GM21786 (cell line): ENCODE results near the gene SCGN.
"Not testable (repeated sequence)": the region's sequence is repeated elsewhere in the genome, so short reads cannot be mapped to it uniquely, and the experiment has no call there.

ENCODE experiments used
- ATAC-seq: cut with Tn5 transposase; IDR thresholded peaks from one replicate; pipeline ENCODE4 v1.9.1; 2021; ENCODE audit not compliant: unreplicated experiment

SCGN gene

DNA sequence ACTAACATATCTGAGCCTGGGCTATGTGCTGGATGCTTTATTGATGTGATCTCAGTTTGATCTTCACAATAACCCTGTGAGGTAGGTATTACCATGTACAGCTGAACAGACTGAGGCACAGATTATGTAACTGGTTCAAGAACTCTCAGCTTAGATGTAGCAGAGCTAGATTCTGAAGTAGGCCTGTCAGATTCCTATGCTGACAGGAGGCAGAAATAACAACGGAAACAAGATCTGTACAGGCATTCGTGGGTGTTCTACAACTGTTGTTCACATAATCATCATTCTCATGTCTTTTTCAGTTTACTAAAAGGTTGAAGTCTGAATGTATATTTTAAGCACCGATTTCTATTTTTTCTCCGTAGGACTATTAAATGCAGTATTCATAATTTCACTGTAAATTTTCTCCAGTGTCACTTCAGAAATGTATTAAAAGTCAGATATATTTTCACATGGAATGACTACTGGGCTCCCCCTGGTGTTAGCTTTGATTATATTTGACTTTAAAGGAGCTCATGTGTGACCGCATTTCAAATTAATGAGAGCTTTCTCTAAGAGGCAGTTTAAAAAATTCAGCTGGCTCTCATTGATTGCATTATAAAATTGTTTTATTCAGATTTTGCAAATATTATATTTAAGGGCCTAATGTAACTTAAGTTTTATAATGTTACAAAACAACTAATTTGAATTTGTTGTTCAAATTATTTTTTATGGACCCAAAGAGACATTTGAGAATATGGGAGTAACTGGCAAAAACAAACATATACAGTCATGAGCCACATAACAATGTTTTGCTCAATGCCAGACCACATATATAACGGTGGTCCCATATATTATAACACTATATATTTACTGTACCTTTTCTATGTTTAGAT is 66.1 kb downstream of the SCGN start:
- no peak for ATAC-seq

DNA sequence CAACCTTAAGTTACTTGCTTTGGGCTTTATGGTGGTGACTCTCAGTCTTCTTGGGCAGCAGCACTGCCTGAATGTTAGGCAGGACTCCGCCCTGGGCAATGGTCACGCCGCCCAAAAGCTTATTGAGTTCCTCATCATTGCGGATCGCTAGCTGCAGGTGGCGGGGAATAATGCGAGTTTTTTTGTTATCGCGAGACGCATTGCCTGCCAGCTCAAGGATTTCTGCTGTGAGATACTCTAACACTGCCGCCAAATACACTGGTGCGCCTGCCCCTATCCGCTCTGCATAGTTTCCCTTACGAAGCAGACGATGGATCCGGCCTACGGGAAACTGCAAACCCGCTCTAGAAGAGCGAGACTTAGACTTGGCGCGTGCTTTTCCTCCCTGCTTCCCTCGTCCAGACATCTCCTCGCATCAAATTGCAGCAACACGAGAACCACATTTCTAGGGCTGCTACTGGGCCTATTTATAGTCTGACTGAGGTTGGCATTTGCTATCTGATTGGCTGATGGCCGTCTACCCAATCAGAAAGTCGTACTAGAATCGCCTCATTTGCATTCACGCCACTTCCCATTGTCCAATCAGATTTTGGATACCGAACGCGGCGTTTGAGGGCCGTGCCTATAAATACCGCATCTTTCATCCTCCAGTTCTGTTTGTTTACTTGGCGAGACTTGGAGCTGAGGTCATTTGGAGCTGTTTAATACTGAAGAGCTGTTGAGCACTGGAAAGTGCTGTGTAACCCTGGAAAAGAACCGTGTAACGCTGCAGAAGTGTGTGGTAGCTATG is 74.3 kb downstream of the SCGN start:
- no peak for ATAC-seq

DNA sequence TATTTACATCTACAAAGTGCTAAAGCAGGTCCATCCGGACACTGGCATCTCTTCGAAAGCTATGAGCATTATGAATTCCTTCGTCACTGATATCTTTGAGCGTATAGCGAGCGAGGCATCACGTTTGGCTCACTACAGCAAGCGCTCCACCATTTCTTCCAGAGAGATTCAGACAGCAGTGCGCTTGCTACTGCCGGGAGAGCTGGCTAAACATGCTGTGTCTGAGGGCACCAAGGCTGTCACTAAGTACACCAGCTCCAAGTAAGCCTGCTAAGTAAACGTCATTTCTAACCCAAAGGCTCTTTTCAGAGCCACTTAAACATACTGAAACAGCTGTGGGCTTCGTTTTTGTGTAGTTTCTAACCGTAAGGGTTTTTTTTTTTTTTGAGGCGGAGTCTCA is 75.0 kb downstream of the SCGN start:
- no peak for ATAC-seq

DNA sequence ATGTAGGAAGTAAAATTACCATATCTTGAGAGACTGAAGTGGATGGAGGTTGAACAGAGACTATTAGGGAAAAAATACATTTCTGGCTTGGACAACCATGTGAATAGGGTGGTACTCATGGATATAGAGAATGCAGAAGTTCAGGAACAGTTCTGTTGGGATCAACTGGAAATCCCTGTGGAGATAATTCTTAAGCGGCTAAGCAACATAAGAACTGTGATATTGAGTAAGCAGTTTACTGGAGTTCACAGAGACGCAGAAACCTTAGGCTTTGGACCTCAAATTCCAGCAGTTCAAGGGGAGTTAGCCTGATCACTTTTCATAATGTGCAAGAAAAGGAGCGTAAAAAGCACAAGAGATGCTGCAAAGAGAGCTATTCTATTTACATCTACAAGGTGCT is 78.9 kb downstream of the SCGN start:
- ATAC-seq, result no peak

DNA sequence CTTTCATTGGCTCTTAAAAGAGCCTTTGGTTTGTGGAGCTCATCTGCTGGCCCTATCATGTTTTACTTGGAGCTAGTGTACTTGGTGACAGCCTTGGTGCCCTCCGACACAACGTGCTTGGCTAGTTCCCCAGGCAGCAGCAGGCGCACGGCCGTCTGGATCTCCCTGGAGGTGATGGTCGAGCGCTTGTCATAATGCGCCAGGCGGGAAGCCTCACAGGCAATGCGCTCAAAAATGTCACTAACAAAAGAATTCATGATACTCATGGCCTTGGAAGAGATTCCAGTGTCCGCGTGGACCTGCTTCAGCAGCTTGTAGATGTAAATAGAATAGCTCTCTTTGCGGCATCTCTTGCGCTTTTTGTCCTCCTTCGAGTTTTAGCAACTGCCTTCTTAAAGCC is 79.7 kb downstream of the SCGN start:
- no peak for ATAC-seq

DNA sequence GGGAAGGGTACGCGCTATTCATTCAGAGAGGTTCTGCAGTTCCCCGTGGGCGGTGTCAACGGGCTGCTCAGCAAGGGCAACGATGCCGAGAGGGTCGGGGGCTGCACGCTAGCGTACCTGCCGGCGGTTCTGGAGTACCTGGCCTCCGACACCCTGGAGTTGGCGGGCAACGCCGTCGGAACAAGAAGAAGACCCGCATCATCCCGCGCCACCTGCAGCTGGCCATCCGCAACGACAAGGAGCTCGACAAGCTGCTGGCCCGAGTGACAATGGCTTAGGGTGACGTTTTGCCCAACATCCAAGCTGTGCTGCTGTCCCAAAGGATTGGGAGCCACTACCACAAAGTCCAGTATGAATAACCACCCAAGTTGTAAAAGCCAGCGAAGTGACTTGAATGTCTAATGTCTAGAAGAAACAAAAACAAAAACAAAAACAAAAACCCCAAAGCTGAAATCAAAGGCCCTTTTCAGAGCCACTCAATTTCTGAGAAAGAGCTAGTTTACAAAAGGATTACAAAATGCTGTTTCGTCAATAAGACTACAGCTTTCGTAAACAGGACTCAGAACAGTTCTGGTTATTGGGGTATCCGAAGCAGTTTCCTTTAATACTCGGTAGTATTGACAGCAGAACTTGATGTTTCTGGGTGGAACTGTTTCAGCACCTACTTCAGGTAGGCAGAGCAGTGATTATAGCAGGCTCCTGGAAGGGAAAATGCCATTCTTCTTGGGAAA is 80.6 kb downstream of the SCGN start:
- ATAC-seq, result no peak

DNA sequence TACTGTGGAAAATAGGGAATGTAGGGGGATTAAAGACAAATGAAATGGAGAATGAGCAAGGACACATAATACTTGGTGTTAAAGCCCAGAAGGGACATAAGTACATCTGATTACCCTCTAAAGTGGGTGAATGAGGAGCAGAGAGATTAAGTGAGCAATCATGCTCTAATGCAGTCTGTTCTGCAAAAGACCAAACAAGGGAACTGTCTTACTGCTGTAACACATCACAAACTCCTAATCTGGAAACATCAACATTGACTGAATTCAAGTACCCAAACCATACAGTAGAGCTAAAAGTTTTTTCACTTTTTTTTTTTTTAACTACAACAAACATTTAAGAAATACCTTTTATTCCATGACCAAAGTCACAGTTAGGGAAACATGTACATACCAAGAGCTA is 83.2 kb downstream of the SCGN start:
- no peak for ATAC-seq

DNA sequence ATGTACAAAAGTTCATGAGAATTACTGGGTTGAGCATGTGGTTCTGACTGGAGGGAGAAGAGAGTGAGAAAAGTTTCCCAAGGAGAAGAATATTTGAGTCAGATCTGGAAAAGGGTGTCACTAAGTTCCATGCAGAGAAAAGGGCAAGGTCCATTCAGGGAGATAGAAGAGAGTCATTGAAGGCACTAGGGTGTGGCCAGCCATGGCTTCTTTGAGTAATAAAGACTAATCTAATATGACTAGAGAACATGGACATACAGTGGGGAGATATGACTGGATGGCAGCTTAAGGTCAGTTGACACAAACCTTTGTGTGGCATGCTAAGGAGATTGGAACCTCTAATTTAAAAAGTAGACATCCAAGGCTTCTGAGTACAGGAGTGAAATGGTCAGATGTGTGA is 91.9 kb downstream of the SCGN start:
- no peak for ATAC-seq

DNA sequence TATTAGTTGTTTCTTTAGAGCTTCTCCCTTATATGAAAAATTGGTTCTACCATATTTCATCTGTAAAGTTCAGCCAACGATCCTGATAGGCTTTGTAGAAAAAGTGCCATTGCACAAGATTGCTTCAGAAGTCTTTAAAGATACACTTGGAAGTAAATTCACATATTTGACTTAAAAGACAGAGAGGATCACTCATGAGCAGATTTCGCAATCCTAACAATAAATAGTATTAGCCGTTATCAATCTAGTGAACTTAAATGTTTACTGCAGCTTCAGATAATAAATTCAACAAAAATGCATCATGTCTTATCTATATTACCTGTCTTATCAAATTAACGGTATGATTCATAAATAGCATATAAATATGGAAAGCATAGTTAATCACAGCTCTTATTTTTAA is 93.8 kb downstream of the SCGN start:
- ATAC-seq, result no peak

DNA sequence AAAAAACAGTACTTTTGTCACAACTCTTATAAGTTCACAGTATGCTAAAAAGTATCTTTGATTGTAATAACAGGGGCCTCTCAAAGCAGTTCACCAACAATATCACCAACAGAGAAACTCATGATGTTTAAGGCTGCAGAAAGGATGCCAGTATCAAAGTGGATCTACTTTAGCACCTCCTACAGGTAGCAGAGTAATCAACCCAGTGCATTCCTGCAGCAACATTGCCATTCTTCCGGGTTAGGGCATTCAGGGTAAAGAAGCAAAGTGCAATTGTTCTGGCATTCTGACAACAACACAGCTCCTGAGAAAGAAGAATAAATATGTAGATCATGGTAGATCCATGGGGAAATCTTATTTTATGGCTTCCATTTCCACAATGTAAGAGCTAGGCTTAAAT is 95.0 kb downstream of the SCGN start:
- no peak for ATAC-seq

DNA sequence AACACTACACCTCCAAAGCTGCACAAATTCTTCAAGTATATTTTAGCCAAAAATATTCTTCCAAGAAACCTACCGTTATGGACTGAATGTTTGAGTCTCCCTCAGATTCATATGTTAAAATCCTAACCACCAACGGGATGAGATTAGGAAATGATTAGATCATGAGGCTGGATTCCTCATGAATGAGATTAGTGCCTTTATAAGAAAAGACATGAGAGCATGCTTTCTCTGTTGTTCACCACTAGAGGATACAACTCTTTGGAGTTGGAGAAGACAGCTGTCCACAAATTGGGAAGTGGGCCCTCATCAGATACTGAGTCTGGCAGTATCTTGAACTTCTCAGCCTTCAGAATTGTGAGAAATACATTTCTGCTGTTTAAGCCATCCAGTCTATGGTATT is 95.5 kb downstream of the SCGN start:
- ATAC-seq, result no peak

DNA sequence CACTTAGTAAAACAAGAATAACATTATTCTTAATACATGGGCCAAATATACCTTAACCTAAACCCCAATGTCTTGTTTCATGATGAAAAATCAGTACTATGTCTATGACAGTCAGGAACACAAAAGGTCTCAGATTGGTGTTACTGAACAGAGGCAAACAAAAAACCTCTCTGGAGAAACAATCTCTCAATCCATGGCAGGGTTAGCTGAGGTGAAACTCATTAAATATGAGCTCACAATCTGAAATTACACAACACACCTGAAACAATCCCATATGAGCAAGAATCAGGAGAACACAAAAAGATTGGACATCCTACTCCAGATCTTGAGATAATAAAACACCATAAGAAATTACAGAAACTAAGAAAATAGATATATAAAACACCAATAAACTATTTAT is 96.0 kb downstream of the SCGN start:
- ATAC-seq, result no peak

DNA sequence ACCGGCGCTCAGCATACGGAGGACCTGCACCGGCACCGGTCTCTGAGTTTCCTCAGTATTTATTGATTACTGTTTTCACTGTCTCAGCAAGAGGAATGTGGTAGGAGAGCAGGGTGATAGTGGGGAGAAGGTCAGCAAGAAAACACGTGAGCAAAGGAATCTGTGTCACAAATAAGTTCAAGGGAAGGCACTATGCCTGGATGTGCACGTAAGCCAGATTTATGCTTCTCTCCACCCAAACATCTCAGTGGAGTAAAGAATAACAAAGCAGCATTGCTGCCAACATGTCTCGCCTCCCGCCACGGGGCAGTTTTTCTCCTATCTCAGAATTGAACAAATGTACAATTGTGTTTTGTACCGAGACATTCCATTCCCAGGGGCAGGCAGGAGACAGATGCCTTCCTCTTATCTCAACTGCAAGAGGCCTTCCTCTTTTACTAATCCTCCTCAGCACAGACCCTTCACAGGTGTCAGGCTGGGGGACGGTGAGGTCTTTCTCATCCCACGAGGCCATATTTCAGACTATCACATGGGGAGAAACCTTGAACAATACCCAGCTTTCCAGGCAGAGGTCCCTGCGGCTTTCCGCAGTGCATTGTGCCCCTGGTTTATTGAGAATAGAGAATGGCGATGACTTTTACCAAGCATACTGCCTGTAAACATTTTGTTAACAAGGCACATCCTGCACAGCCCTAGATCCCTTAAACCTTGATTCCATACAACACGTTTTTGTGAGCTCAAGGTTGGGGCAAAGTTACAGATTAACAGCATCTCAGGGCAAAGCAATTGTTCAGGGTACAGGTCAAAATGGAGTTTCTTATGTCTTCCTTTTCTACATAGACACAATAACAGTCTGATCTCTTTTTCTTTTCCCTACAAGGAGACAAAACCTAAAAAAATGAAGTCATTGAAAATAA is 96.8 kb downstream of the SCGN start:
- ATAC-seq, result not testable (repeated sequence)

DNA sequence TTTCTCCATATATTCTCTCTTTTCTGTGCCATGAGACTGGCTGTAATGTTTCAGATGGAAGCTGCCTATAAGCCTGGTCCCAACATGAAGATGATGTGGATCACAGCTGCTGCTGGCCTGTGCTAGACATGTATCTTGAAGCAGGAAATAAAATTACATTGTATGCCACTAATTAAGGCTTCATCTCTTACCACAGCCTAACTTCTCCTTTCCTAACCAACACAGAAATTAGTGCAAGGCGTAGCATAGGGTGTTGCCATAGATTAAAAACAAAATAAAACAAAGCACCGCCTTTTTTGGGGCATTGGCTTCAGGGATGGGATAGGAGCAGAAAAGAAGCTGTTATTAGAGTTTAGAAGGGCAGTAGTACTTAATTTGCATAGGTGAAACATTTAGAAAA is 97.8 kb downstream of the SCGN start:
- ATAC-seq, result no peak

DNA sequence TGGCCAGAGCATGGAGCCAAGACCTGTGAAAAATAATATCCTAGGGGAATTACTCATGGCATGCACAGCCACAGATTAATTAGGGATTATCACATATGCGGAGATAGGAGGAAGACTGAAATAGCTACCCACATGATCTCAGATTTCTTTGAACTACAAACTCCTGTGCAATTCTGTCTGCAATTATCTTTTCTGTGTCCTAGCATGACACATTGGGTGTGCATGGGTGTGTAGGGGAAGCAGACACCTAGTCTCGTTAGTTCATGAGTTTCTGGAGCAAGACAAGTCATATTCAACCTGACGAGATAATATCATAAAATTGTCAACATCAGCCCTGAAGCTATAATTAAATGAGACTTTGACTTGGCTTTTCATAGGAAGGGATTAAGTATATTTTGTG is 98.9 kb downstream of the SCGN start:
- no peak for ATAC-seq
